ENCODE data around the gene MACIR. TPM values are rescaled to one million over a fixed set of nuclear protein-coding genes. Genes with fewer than 3 reads are reported as not detected.
A peak's percentile ranks its signal among the peaks of the same experiment; 100 is the strongest.

Gene MACIR
- total RNA-seq, 1 experiment from 2014 or later: 14.5 TPM

DNA sequence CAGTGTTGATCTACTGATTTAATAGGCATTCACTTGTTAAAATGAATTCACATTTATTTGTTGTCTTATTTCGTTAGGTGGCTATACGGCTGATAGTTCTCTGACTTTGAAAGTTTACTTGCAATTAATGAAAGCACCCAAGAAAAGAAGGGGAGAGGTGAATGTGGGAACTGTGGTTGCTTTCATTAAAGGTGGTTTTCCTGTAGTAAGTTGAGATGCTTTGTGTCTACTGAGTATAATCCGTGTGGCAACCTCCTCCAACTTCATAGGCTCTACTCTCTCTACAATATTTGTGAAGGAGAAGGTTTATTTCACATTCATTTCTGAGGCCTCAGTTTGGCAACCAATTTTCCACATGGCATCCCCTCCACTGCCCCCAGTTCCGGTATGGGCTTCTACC is 12.8 kb upstream of the MACIR start:
- no peak for DNase-seq (ENCODE audit: low read depth)

DNA sequence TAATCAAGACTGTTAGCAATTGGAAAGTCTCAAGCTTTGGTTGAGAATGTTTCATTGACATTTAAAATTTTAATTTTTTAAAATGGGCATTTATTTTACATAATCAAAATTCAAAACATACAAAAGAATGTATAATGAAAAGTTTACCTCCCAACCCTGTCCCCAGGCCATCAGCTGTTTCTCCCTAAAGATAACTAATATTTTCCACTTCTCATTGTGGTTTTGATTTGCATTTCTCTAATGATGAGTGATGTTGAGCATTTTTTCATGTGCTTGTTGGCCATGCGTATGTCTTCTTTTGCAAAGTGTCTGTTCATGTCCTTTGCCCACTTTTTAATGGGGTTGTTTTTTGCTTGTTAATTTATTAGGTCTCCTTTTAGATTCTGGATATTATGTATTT is 11.4 kb upstream of the MACIR start:
- no peak for DNase-seq (ENCODE audit: low read depth)

DNA sequence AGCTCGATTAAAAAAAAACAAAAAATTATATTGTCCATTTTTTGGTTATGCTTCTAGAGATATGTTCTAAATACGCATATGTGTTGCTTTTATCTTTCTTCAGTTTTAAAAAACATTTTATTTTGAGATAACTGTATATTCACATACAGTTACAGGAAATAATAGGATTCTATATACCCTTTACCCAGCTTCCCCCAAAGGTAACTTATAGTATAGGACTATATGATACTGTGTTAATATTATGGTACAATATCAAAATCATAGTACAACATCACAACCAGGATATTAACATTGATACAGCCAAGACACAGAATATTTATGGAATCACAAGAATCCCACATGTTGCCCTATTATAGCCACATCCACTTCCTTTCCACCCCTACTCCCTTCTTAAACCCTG is 9.5 kb upstream of the MACIR start:
- no peak for DNase-seq (ENCODE audit: low read depth)

DNA sequence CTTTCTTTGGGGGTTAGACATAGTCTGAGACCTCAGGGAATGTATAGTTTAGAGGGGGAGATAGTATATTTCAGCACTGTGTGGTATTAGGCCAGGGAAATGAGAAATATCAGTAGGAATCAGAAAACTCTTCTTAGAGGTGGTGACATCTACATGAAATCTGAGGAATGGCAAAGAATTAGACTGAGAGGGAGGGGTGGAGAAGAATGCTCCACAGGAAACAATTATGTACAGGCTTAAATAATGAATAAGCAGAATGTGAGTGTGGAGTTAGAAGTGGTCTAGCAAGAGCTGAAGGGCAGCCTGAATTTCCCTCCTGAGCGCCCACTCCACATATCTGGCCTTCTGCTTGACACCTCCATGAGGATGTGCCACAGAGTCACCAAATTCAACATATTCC is 3.6 kb upstream of the MACIR start:
- no peak for DNase-seq (ENCODE audit: low read depth)

DNA sequence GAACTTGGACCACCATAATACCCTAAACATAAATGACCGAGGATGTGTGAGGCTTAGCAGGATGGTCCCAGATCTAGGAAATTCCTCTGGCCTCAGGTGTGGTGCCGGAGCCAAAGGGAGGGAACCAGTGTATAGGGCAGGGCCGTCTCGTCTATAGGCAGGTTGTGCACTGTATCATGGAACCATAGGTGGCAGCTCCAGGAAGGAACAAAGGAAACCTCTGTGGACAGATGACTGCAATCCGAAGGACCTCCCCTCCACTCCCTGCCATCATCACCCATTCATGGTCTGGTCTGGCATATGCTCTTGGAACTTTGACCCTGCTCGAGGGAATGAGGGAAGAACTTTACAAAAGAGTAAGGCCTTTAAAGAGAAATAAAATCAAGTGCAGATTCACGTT is 2.9 kb upstream of the MACIR start:
- no peak for DNase-seq (ENCODE audit: low read depth)

DNA sequence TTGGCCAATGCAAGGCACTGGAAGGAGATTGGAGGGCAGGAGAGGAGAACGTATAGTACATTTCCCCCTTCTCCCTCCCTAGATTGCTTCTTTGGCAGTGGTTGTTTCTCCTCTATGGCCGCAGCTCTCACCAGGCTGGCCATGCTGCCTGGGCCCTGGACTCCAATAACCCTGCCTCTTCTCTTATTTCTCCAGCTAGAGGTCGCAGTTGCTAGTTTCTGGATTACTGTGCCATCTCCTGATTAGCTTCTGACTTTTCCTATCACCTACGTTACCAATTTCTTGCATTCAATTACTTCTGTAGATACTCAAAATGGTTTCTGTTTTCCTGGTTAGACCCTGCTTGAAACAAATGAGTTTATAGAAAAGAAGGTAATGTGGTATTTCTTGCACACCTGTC is 2.4 kb upstream of the MACIR start:
- no peak for DNase-seq (ENCODE audit: low read depth)

DNA sequence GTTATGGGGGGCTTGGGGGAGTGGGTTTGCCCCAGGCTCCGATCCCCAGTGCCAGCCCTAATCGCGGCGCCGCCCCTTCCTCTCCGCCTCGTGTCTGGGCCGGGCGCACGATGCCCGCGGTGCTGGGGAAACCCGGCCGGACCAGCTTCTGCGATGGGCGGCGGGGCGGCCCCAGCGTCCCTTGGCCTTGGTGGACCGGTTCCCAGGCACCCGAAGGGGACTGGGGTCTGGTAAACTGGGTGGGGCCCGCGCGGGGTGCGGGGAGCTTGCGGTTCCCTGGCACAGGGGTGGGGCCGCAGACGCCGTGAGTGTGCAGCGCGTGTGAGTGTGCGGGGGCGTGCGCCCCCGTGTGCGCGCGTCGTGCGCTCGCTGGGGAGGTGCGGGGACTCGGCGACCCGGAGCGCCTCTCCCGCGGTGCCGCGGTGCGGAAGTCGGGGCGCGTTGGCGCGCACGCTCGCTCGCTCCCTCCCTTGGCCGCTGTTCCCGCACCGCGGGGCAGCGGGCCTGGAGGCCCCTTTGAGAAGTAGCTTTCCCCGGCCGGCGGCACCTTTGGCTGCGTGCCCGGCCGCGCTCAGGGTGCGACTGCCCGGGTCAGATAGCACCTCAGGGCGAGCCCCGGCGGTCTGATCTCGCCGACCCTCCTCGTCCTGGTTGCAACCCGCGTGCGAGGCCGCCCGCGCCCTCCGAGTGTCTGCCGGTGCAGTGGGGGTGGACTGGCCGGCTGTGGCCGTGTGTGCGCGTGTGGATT is 568 bp downstream of the MACIR start:
- peak; percentile 41 for DNase-seq (ENCODE audit: low read depth)

DNA sequence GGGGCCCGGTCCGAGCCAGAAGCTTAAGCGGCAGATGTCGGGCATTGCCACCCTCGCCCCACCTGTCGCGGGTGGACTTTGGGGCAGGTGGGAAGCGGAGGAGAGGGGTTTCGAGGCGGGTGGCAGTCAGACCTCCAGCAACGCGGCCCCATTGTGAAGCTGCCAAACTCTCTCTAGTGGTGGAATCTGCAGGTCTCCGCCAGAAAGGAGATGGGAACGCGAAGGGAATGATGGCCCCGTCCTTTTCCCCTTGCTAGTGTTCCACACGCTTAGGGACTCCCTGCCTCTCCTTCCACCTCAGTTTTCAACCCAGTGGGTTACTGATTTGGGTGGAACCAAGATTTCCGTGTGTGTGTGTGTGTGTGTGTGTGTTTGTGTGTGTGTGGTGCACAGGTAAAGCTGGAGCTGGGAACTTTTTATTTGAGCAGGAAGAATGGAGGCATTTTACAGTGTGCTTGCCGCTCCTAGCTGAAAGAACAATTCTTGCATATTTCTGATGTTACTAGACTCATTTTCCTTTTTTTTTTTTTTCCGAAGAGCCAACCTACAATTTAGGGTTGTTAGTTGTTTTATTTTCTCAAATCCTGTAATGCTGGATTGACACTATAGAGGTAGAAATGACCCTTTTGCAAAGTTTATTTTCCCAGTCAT is 1.3 kb downstream of the MACIR start:
- DNase-seq (ENCODE audit: low read depth): peak; percentile 36

DNA sequence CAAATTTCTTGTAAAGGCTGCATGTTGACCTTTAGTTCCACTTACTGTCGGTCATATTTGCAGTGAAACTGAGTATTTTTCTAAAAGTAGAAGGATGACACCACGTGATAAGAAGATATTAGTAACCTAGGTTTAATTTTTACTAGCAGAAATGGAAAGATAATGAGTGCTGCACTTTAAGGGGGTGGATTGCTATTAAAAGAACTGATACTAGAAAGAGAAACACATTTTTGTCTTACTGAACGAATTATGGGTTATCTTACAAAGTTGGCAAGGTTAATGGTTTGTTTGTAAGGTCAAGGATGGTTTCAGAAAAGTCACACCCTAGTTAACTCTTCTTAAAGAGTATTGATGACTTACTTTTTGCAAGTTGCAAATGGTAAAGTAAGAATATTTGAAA is 2.4 kb downstream of the MACIR start:
- no peak for DNase-seq (ENCODE audit: low read depth)

DNA sequence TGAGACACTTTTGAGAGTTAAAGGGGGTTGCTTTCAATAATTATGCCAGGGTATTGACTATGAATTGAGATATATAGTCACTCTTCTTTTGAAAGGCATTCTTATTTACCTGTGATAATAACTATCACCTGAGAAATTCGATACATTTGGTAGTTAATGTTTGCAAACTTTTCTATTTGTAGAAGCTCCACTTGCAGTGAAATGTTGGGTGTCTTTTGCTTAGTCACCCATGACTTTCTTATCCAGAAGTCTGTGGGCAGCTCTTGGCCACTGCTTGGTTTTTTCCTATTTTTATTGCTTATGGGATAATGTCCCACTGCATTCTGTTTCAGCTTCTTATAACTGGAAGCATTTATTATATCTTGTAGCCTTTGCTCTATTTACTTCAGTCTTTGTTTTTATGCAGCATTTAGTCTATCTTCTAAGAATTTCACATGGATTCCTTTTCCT is 3.9 kb downstream of the MACIR start:
- DNase-seq (ENCODE audit: low read depth): peak; percentile 24

DNA sequence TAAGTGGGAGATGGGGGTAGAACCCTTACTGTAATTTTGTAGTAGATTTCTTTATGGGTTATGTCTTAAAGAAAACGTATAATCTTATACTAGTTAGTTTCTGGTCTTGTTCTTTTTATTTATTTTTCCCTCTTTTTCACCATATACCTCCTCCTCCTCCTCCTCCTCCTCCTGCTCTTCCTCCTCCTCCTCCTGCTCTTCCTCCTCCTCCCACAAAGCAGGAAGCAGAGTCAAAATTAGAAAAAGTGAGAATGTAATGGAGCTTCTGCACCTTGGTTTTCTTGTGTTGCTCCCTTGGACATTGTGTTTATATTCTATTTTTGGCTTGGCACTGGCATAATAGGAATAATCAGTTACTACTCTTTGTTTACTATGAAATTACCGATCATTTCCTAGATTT is 4.5 kb downstream of the MACIR start:
- DNase-seq (ENCODE audit: low read depth): no peak

DNA sequence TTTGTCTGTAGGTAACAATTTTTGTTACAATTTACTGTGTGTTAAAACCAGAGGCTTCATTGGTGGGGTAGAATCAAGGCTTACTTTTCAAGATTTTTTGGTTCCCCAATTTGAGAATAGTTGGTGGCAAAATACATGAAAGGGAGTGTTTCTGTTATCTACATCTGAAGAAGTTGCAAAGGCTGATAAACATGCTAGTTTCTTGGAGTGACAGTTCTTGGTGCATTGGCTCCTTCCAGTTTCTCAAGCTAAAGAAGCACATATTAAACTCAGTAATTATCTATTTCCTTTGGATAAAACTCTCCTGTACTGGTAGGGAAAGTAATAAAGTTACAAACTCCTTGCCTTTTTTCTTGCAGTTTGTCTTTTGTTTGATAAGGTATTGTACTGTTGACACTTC is 5.9 kb downstream of the MACIR start:
- no peak for DNase-seq (ENCODE audit: low read depth)

DNA sequence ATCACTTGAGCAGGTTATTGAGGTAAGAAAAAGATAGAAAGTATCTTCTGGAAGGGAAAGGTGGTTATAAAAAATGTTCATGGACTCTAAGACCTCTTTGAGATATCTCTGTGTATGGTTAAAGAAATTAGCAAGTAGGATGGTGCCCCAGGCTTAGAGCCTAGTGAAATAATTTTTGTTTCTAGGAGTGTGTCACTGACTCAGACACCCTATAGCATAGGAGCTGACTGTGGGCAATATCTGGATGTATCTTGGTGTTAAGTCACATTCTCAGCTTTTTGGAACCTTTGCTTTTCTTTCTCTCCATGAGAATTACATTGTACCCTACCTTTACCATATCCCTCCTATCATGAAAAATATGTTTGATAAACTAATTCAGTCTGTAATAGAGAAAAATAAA is 12.0 kb downstream of the MACIR start:
- DNase-seq (ENCODE audit: low read depth): no peak

DNA sequence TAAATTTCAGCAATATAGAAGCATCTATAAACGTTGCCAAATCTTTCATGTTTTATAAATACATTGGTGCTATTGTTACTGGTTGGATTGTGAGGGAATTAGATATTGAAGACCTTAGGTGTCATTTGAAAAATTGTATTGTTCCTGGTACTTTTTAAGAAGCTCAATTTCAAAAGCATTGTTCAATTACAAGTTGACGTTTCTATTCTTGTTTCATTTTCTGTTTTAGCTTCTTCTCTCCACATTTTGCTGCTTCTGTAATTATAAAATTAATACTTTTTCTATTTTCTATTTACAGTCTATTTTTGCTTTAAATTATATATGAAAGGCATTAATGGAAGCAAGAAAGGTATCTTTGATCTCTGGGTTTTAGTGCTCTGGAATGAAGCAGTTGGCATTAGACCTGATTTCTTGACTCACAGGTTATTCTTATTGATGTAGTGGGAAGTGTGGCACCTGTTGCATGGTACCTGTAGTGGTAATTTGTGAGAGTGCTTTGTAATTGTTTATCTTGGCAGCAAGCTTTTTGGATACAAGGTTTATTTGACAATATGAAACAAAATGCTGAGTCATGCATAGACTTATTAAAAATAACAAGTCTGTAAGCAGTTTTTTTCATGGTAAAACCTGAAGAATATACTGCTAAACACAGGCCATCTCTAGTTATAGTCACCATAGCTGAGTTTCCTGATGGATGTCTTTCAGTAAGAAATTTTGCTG is 13.2 kb downstream of the MACIR start:
- DNase-seq (ENCODE audit: low read depth): no peak

DNA sequence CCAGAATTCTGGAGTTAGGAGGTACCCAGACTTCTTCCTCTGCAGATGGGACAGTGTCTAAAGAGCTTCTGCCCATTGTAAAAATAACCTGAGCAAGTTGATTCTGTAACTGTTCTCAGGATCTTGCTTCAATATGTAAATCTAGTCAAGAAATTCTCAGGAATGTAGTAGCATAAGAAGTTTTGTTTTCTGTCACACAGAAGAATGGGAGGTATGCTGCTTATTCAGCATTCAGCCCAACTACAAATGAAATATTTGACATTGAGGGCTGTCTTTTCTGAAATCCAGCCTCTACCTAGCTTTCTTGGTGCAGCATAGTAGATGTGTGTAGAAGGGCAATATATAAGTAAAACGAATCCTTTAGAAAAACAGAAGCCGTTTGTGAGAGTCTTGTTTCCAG is 13.8 kb downstream of the MACIR start:
- DNase-seq (ENCODE audit: low read depth): no peak

DNA sequence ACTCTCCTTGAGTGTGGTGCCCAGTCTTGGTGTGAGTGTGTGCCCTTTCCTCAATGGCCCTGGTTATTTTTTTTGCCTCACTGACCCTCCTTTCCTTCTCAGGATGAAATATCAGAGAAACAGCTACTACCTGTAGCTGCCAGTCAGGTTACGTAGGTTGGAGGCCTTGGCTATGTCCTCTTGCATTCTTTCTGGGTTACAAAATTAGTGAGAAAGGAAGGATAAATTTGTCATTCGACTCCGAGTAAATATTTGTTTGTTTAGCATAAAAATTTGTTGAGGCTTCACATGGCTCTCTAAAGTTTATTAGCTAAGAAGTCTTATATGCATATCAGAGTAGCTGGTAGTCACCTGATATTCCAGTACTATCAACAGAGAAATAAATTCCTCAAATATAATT is 15.4 kb downstream of the MACIR start:
- no peak for DNase-seq (ENCODE audit: low read depth)

DNA sequence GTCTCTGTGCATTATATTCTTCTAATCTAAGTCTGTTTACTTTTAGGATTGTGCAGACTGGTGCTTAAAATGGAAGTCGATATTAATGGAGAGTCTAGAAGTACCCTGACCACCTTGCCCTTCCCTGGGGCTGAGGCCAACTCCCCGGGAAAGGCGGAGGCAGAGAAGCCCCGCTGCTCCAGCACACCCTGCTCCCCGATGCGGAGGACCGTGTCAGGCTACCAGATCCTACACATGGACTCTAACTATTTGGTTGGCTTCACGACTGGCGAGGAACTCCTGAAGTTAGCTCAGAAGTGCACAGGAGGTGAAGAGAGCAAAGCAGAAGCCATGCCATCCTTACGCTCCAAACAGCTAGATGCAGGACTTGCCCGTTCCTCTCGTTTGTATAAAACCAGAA is 17.3 kb downstream of the MACIR start:
- no peak for DNase-seq (ENCODE audit: low read depth)

DNA sequence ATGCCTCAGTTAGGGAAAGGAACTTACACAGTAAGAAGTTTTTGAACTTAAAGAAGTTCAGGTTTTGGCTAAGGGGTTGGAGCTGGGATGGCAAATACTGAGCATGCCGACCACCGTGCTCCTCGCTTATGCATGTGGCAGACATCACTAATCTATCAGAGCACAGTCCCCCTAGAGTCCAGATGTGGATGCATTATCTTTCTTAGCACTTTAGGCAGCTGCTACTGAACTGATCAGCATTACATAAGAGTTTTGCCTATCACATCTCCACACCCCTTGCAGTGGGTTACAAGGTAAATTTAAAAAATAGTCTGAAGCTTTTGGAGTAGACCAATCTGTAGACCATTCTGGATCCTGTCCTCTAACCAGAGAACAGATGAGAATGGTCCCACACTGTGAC is 22.4 kb downstream of the MACIR start:
- no peak for DNase-seq (ENCODE audit: low read depth)

DNA sequence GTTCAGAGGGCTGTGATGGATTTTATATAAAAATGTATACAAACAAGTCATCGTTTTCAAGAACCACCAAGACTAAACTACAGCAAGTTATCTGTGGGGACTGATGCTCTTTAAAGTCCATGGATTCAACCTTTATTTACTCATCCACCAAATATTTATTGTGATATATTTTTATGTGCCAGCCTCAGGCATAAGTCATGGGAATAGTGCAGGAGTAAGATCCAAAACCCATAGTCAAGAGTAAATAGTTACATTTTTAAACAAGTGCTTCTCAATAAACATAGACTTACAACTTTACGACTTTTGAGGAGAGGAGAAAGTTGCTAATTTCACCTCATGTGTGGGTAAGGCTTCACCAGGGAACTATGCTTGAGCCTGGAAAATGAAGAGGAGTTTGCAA is 24.6 kb downstream of the MACIR start:
- no peak for DNase-seq (ENCODE audit: low read depth)

DNA sequence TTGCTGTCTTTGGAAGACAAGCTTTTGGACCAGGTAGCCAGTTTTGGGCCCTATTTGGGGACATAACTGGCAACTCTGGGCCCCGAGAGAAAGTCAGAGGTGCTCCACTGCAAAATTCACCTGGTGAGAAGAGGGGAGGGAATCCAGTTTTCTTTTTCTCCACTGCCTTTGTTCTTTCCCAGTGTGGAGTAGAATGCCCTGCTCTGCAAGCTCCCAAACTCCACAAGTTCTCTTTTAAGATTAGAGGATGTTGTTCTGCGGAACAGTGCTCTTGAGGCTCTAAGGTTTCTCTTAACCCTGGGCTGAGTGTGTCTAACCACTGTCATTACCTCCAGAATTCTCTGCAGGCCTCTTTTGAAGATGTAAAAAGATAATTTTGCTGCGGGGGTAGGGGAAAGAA is 25.3 kb downstream of the MACIR start:
- DNase-seq (ENCODE audit: low read depth): no peak

DNA sequence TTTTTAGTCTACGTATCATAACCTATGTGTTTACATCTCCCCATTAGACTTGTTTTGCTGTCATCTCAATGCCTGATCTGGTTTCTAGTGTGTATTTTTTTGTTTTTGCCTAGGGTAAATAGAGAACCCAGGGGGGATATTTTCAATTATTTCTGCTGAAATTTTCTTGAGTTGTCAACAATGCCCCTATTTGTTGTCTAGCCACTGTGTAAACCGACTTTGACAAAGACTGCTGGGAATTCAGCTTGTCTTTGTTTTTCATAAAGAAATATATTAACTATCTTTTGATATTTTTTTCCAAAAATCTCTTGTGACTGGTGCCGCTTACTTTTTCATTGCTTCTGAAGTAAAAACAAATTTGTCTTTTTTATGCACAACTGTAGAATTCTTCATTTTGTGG is 28.1 kb downstream of the MACIR start:
- no peak for DNase-seq (ENCODE audit: low read depth)

DNA sequence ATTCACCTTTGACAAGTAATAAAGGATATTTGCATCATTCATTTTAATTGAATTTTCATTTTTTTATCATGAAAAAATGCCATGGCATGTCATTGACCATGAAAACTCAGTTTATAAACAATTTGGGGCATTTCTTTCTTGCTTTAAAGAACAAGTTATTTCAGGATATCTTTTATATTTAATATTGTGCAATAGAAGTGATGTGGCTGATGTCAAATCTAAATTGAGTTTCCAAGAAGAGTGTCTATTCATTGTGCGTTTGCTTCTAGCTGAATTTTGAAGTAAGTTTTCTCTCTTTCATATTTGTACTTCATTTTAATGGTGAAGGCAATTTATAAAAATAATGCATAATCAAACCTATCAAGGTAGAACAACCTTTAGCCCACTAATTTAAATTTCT is 30.5 kb downstream of the MACIR start:
- DNase-seq (ENCODE audit: low read depth): no peak

DNA sequence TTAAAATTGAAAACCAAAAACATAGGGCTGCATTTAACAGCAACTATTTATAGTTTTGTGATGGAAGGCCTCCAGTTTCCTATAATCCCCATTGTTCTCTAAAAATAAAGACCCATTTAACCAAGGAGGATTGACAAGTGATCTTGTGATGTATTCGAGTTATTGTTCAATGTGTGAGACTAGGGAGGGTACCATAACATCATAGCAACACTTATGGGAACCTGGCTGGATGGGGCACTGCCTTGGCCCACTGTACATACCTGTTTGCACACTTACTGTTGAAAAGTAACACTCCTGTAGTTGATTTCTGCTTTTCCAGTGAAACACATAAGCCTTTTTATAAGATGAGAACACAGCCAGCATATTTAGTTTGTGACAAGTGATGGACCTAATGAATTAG is 32.3 kb downstream of the MACIR start:
- no peak for DNase-seq (ENCODE audit: low read depth)

Measured in RPMI7951 (cell line).